Measurements from ENCODE around the gene MAZ. TPM values are rescaled to one million over a fixed set of nuclear protein-coding genes. Genes with fewer than 3 reads are reported as not detected.
"Not testable (repeated sequence)": the region's sequence is repeated elsewhere in the genome, so short reads cannot be mapped to it uniquely, and the experiment has no call there.

MAZ gene
- 10 to 100 TPM; 84.8 to 96.7 TPM for total RNA-seq
- long read RNA-seq, transcript MAZ-214 (3 exons, 1,464 nt) = major isoform, 11 of 30 reads
- long read RNA-seq, partial matches to known transcripts = 18 of 30 reads
- long read RNA-seq, other reads (novel, unspliced or antisense) = 0 of 30 reads

GRCh38 chr16:29806099-29806579 is at the start of gene MAZ:
TSS of gene MAZ (plus strand) at chr16:29806529. CDS start at chr16:29806702, 173 bp downstream.
- intact Hi-C loops (cut with DNase I) = no loop called here
- DNase-seq = no peak
- peak; percentile 0 to 3 for ATAC-seq

- no peak for DNase-seq
These were observed 49.7 kb upstream of the MAZ start for GRCh38 chr16:29756654-29757053.

DNA sequence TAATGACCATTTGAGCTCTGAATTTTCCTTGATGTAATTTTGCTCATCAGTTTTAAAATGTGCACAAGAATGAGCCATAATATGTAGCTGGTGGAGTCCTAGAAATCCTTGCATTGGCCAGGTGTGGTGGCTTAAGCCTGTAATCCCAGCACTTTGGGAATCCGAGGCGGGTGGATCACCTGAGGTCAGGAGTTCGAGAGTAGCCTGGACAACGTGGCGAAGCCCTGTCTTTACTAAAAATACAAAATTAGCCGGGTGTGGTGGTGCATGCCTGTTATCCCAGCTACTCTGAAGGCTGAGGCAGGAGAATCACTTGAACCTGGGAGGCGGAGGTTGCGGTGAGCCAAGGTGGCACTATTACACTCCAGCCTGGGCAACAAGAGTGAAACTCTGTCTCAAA is 49.2 kb upstream of the MAZ start:
- DNase-seq; ATAC-seq; intact Hi-C loops (cut with DNase I): not testable (repeated sequence)

More at GRCh38 chr16:29756654-29757053, 49.7 kb upstream of the MAZ start:
- ATAC-seq = no peak
- intact Hi-C loops (cut with DNase I) = no loop called here

- ATAC-seq (peak; percentile 86 to 90), DNase-seq (peak; percentile 28)
- intact Hi-C loops (cut with DNase I) = no loop called here
These were observed 48.3 kb upstream of the MAZ start for GRCh38 chr16:29757950-29758466.

DNA sequence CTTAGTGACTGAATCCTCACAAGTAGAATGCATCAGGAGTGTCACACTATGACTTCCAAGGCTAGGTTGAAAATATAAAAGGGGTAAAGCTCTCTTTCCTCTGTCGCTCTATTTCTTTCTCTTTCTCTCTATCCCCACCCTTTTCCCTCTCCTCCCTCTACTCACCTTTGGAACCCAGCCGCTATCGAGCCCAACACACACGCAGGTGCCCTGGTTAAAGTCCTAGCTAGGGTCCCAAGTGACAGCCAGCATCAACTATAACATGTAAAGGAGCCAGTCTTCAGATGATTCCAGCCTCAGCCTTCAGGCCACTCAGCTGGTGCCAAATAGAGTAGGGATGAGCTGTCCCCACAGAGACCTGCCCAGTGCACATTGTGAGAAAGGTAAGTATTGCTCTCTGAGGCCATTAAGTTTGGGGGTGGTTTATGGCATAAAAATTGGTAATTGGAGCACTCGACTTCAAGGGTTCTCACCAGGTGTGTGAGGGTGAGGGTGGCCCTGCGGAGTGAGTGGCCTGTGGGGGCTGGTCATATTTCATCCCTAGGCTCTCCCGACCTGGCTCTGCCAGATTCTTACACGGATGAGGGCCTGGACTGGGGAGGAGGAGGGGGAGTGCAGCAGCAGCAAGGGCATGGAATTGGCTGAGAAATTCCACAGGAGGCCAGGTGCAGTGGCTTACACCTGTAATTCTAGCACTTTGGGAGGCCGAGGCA is 45.6 kb upstream of the MAZ start:
- ATAC-seq (no peak), DNase-seq (no peak)
- intact Hi-C loops (cut with DNase I) = loop anchor here in 1 of 2 donors (10.0 kb wide), 1 partner anchor 746 kb away; no protein-coding TSS in a partner anchor

DNA sequence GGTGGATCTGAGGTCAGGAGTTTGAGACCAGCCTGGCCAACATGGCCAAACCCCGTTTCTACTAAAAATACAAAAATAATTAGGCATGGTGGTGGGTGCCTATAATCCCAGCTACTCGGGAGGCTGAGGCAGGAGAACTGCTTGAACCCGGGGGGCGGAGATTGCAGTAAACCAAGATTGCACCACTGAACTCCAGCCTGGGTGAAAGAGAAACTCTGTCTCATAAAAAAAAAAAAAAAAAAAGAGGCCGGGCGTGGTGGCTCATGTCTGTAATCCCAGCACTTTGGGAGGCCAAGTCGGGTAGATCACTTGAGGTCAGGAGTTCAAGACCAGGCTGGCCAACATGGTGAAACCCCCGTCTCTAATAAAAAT is 45.1 kb upstream of the MAZ start:
- not testable (repeated sequence) for DNase-seq, ATAC-seq
- intact Hi-C loops (cut with DNase I) = loop anchor here in 1 of 2 donors (10.0 kb wide), 1 partner anchor 746 kb away; no protein-coding TSS in a partner anchor

- ATAC-seq (no peak), DNase-seq (no peak)
- intact Hi-C loops (cut with DNase I) = loop anchor here in 1 of 2 donors (10.0 kb wide), 1 partner anchor 747 kb away; no protein-coding TSS in a partner anchor
These were observed 44.4 kb upstream of the MAZ start for GRCh38 chr16:29761882-29762281.

DNA sequence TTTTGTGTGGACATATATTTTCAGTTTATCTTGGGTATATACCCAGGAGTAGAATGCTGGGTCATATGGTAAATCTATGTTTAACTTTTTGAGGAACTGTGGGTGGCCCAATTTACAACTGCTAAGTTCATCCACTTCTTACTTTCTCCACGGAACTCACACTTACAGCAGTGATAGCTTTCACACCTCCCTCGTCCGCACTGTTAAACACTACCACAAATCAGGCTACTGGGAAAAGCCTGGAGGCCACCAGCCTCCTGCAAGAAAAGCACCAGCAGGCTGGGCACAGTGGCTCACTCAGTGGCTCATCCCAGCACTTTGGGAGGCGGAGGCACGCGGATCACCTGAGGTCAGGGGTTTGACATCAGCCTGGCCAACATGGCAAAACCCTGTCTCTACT is 43.0 kb upstream of the MAZ start:
- DNase-seq (no peak), ATAC-seq (no peak)
- intact Hi-C loops (cut with DNase I) = loop anchor here in 1 of 2 donors (10.0 kb wide), 1 partner anchor 749 kb away; no protein-coding TSS in a partner anchor

DNA sequence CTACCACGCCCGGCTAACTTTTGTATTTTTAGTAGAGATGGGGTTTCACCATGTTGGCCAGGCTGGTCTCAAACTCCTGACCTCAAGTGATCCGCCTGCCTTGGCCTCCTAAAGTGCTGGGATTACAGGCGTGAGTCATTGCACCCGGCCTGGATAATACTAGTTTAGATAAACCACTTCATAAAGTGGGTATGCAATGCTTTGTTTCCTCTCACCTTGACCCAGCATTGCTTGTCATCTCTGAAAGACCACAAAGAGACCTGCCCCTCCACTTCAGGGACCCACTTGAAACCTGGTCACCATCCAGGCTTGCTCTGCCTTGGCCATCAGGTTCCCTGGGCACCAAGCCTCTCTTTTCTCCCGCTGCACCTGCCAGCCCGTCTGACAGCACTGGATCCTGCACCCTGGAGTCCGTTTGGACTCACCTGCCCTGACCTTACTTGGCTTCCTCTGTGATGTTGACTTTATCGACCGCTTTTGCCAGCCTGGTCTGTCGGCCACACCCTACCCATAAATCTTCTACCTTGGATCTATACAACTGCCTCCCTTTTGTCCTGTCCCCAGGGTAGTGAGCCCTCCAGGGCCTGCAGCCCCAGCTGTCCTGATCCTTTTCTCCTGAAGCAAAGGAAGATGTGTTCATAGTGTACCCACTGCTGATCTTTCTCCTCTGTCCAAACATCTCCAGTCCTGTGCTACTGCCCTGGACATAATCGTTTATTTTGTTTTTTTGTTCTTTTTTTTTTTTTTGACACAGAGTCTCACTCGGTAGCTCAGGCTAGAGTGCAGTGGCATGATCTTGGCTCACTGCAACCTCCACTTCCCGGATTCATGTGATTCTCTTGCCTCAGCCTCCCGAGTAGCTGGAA is 40.9 kb upstream of the MAZ start:
- DNase-seq (no peak), ATAC-seq (no peak)
- intact Hi-C loops (cut with DNase I) = loop anchor here in 1 of 2 donors (10.0 kb wide), 1 partner anchor 751 kb away; no protein-coding TSS in a partner anchor

- no peak for DNase-seq
- no peak for ATAC-seq
- intact Hi-C loops (cut with DNase I) = loop anchor here in 1 of 2 donors (10.0 kb wide), 1 partner anchor 752 kb away; no protein-coding TSS in a partner anchor
These were observed 39.8 kb upstream of the MAZ start for GRCh38 chr16:29766571-29766970.

DNA sequence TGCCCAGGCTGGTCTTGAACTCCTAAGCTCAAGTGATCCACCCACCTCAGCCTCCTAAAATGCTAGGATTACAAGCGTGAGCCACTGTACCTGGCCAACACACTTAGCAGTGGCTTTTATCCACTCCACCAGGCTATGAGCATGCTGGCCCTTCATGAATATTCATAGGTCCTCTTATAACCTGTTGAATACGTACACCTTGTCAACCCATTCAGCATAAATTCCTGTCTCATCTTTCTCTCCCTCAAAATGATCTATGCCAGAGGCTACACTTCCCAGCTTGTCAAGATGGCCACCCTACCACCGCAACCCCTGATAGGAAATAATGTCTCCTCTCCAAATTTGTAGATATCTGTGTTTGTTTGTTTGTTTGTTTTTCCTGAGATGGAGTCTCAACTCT is 39.3 kb upstream of the MAZ start:
- ATAC-seq (no peak), DNase-seq (no peak)
- intact Hi-C loops (cut with DNase I) = loop anchor here in 1 of 2 donors (10.0 kb wide), 1 partner anchor 752 kb away; no protein-coding TSS in a partner anchor

GRCh38 chr16:29769507-29769906 is 36.8 kb upstream of the MAZ start:
- ATAC-seq = no peak
- intact Hi-C loops (cut with DNase I) = loop anchor here in 1 of 2 donors (10.0 kb wide), 1 partner anchor 755 kb away; no protein-coding TSS in a partner anchor
- no peak for DNase-seq

GRCh38 chr16:29770250-29770929 is 35.9 kb upstream of the MAZ start:
- ATAC-seq (no peak), DNase-seq (no peak)
- intact Hi-C loops (cut with DNase I) = no loop called here

GRCh38 chr16:29772330-29772729 is 34.0 kb upstream of the MAZ start:
- intact Hi-C loops (cut with DNase I); DNase-seq: not testable (repeated sequence)
- peak in 1 of 2 donors; percentile 81 for ATAC-seq

DNA sequence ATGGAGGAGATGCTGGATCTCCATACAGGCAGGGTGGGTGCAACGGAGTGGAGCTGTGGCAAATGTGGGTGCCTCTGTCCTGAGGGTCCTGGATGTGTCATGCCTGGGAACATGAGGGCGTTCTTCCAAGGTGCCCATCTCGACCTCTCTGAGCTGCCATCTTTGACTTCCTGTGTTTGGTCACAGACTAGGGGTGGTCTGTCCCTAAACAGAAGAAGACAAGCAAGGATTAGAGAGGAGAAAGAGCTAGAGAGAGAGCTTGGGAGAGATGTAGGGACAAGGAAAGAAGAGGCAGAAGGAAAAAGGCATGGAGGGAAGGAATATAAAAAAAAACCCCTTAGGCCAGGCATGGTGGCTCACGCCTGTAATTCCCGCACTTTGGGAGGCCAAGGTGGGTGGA is 31.6 kb upstream of the MAZ start:
- no peak for ATAC-seq
- intact Hi-C loops (cut with DNase I) = no loop called here
- no peak for DNase-seq

DNA sequence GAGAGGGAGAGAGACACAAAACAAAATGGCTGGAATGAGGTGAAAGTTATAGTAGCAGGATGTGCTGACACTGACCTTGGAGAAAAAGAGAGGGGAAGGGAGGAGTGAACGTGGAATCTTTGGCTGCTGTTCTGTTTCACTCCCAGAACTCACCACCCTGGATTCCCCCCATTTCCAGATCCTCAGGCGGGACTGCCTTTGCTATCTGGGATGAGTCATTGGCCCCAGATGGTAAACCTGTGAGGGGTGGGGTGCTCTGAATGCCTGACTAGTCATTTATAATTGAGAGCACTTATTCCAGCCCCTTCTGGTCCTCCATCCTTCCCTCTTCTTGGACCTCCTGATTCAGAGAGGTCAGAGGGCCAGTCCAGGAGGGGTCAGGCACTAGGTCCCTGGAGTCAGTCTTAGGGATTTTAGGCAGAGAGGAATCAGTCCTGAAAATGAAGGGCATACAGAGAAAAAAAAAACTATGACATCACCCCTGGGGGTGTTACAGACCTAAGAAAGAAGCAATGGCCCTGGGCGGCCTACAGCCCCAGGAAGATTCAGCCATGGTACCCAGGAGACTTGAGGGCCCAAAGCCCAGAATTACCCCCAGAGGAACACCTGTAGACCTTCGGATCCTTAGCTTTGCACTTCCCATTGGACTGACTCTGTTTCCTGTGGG is 30.5 kb upstream of the MAZ start:
- DNase-seq (no peak), ATAC-seq (peak in 1 of 2 donors; percentile 90)
- intact Hi-C loops (cut with DNase I) = no loop called here

DNA sequence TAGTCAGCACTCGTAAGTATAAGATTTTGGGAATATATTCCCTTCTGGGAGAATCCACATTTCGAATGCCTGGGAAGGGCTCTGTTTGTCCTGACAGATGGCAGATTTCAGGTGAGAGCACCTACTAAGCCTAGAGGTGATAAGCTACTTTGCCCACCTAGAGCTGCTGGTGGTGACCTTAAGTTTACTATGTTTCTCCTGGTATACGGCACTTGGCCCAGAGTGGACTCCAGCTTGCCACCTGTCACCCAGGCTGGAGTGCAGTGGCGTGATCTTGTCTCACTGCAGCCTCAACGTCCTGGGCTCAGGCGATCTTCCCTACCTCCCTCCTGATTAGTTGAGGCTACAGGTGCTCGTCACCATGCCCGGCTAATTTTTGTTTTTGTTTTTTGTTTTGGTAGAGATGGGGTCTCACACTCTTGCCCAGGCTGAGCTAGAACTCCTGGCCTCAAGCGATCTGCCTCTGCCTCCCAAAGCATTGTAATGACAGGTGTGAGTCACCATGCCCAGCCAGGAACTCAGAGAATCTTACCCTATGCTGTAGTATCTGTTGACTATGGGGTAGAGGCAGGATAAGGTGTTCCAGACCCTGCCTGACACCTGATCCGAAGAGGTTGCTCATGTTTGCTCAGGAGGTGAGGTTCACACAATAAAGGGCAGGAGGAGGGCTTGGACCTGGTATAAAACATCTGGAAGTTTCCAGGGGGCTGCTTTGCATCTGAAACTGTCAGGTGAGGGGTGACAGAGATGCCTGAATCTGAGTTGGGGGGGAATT is 28.6 kb upstream of the MAZ start, which contains the start of gene ZG16:
TSS of gene ZG16 (plus strand) at position 681 of the 775 bp plus-strand sequence. CDS start 1,011 bp downstream, outside the sequence.
- intact Hi-C loops (cut with DNase I) = no loop called here
- DNase-seq (no peak), ATAC-seq (no peak)

Measured in left cardiac atrium (tissue), 4 donors.